Thyroid gland (tissue), 4 donors: ENCODE measurements around the gene TTC34. TPM values are rescaled to one million over a fixed set of nuclear protein-coding genes. Genes with fewer than 3 reads are reported as not detected.

Experiments used
- DNase-seq, 2 donors: peaks; one replicate each; pipeline ENCODE4 v3.0.0-alpha.2; 2019
- H3K27ac ChIP-seq, 3 donors: fragments of 200-600 bp; sonication (generic); 1 replicate in 2 of 3; 2 replicates in 1 of 3; pipeline ENCODE4 v1.5.1; 2016 to 2019; ENCODE audit warnings: mild to moderate bottlenecking in 1 of 3, moderate library complexity in 1 of 3
- H3K27me3 ChIP-seq: fragments of 200-600 bp; sonication (generic); one replicate; pipeline ENCODE4 v1.5.1; 2019
- H3K36me3 ChIP-seq, 2 donors: fragments of 200-600 bp; sonication (generic); one replicate each; pipeline ENCODE4 v1.5.1; 2016 to 2019
- H3K4me1 ChIP-seq, 2 donors: fragments of 200-600 bp; sonication (generic); one replicate each; pipeline ENCODE4 v1.5.1; 2017 to 2019
- H3K4me3 ChIP-seq, 3 donors: fragments of 200-600 bp; sonication (generic); replicated peaks in 1 of 3; 1 replicate in 2 of 3; 2 replicates in 1 of 3; pipeline ENCODE4 v1.5.1; 2016; ENCODE audit warnings: mild to moderate bottlenecking in 1 of 3
- H3K9me3 ChIP-seq: fragments of 200-600 bp; sonication (generic); one replicate; pipeline ENCODE4 v1.5.1; 2017
- POLR2A ChIP-seq, 2 donors: fragments of 450-650 bp; IDR thresholded peaks; one replicate each; pipeline ENCODE4 v1.6.1; 2017; ENCODE audit warnings: antibody characterized with exemption in 2 of 2, mild to moderate bottlenecking in 2 of 2, moderate library complexity in 1 of 2
- WGBS, 2 donors: methylation state at CpG; one replicate each; pipeline ENCODE4 v1.1.5; 2017; 5-methylcytosine and 5-hydroxymethylcytosine counted together
- intact Hi-C: fragments of 100-400 bp; cut with DNase I; formaldehyde crosslinking; loops from one replicate; pipeline ENCODE4 v1.15.1; 2023
- total RNA-seq, 4 donors: library from RNA; depleted of rRNA; stranded (reverse); fragments of >200 nt; gene quantifications; one replicate each; pipeline ENCODE4 v1.2.3, GENCODE V29; 2016
- TF ChIP-seq, protein P1 (sequence below), 6 experiments: fragments of 200-600 bp in 3 of 6; fragments of 450-650 bp in 3 of 6; sonication (generic) in 3 of 6; IDR thresholded peaks; one replicate each; pipeline ENCODE4 v1.5.1; 2016 to 2019; ENCODE audit warnings: antibody characterized with exemption in 6 of 6, mild to moderate bottlenecking in 2 of 6, inconsistent platforms in 1 of 6, moderate library complexity in 1 of 6

The TTC34 gene, protein sequence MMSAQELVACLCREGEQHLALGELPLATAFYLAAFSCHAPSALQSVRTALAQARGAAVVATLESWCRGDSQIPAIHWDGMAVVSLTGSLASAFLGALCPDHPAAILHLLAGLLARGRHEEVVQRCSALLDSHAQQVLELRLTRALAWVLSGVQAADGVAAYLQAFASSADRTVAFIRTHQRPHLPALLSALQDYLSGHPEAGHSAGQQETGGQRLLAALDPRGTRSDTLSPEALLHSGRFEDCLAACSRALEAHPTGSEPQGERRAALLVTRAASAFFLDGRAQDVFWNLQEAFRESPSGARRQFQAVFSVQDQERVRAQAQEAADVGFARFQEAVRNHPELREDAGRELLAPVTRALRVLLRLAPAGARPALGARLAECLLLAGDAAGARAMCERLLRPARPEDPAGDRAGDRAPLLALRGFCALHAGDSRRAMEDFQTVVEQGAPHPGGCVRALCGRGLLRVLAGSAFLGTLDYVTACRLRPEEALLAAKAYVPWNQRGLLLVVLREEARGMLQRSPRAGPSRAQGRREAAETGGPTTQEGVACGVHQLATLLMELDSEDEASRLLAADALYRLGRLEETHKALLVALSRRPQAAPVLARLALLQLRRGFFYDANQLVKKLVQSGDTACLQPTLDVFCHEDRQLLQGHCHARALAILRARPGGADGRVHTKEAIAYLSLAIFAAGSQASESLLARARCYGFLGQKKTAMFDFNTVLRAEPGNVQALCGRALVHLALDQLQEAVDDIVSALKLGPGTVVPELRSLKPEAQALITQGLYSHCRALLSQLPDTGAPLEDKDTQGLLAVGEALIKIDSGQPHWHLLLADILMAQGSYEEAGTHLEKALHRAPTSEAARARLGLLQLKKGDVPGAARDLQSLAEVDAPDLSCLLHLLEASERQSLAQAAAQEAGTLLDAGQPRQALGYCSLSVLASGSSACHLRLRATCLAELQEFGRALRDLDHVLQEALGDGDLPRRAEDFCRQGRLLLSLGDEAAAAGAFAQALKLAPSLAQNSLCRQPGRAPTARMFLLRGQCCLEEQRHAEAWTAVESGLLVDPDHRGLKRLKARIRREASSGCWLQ
- total RNA-seq = 1 to 10 TPM in 3 of 4 donors, under 1 TPM in 1; 0.81 to 2.2 (median 1.9) TPM

DNA sequence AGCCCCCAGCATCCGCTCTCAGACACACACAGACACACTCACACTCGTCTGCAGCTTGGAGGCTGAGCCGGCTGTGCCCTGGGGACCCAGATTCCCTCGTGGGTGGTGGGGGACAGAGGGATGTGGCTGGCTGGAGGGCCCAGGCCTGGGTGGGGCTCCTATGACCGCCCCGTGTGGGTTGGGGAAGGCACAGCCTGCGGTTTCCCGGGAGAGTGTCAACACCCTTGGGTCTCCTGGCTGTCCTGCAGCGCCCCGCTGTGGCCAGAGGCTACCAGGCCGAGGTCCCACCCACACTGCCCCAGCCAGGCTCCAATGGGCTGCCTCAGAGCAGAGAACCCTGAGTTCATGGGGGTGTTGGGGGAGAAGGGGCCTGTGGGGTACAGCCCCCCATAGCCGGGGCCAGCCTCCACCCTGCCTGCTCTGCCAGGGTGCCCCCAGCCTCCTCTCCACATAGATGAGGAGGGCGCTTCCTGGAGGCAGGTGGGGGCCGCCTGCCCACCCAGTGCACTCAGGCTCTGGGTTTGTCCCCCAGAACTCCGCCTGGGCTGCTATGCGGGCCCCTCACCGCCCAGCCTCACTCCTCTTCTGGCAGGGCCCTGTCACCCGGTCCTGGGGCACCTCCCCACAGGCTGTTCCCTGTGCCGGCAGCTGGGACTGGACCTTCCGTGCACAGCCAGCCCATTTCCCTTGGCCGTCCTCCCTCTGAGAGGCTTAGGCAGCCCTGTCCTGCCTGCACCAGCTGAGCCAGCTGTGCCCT is at the start of gene TTC34:
TTC34 (minus strand) TSS at position 159 of the 757 bp plus-strand sequence. CDS start 866 bp downstream, outside the sequence.
- Histone ChIP-seq H3K4me3 (no peak within 1 kb of the TSS), H3K27me3 (no peaks in the 10 kb centered on the region), H3K36me3 (no peaks in the 10 kb centered on the region), H3K27ac (no peak within 1 kb of the TSS), H3K9me3 (no peaks in the 10 kb centered on the region), H3K4me1 (peaks cover 13 to 22% of the 10 kb centered on the region in 2 donors)
- 55 to 59% methylated on average over 15 to 18 of the region's 21 CpGs for WGBS, 2 donors
- no peak for DNase-seq
- intact Hi-C loops = no loop called here
- TF ChIP-seq, protein P1, sequence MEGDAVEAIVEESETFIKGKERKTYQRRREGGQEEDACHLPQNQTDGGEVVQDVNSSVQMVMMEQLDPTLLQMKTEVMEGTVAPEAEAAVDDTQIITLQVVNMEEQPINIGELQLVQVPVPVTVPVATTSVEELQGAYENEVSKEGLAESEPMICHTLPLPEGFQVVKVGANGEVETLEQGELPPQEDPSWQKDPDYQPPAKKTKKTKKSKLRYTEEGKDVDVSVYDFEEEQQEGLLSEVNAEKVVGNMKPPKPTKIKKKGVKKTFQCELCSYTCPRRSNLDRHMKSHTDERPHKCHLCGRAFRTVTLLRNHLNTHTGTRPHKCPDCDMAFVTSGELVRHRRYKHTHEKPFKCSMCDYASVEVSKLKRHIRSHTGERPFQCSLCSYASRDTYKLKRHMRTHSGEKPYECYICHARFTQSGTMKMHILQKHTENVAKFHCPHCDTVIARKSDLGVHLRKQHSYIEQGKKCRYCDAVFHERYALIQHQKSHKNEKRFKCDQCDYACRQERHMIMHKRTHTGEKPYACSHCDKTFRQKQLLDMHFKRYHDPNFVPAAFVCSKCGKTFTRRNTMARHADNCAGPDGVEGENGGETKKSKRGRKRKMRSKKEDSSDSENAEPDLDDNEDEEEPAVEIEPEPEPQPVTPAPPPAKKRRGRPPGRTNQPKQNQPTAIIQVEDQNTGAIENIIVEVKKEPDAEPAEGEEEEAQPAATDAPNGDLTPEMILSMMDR (IDR thresholded peaks at IDR 0.05) = peak in 1 of 6 experiments; percentile 21
- no peak for TF ChIP-seq POLR2A (IDR thresholded peaks at IDR 0.05)

DNA sequence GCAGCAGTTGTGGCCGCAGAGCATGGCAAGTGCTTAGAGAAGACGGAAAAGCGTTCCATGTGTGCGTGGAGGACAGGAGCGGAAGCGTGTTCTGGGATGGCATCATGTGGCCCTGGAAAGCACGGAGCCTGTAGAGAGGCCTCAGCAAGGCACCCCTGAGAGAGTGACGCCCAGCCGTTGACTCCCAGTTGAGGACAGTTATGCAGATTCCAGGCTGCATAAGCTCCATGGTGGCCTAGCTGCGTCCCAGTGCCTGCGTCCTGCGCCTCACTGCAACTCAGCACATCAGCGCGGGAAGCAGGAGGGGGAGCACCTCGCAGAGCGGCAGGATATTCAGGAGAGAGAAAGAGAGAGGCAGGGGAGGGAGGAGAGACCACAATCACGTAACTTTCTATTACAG is 49.0 kb upstream of the TTC34 start:
- H3K27me3 ChIP-seq = no peaks in the 10 kb centered on the region

DNA sequence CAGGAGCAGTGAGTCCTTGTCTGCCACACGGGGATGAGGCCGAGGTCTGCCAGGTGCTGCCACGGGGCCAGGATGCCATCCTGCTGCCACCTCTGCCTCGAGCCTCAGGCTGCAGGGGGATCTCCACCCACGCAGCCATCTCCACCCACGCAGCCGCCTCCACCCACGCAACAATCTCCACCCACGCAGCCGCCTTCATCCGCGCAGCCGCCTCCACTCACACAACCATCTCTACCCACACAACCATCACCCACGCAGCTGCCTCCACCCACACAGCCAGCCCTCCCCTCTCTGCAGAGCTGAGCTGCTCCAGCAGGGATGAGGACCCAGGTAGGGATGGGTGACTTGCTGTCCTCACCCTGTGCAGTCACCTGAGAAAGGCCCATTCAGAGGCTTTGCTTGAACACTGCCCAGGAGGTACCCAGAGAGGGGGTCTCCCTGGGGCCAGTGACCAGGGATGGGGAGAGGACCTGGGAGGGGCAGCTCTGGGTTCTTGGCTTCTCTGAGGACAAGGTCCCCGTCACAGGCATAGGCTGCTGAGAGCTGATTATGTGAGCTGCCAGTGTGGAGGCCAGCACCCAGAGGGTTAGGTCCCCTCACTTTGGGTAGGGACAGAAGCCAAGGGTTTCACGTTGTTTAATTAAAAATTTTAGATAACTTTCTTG is 46.6 kb upstream of the TTC34 start:
- intact Hi-C loops = no loop called here
- WGBS, 2 donors = 76 to 87% methylated on average over 16 of the region's 16 CpGs
- Histone ChIP-seq H3K27ac (no peak overlapping the region), H3K27me3 (no peaks in the 10 kb centered on the region), H3K36me3 (no peaks in the 10 kb centered on the region), H3K4me1 (no peaks in the 10 kb centered on the region), H3K4me3 (no peak overlapping the region), H3K9me3 (no peaks in the 10 kb centered on the region)
- TF ChIP-seq, protein P1 (IDR thresholded peaks at IDR 0.05) = no peak
- TF ChIP-seq POLR2A (IDR thresholded peaks at IDR 0.05) = no peak
- DNase-seq = no peak

More for the DNA sequence above, 49.0 kb upstream of the TTC34 start:
- H3K27ac ChIP-seq = no peak overlapping the region
- no peaks in the 10 kb centered on the region for H3K9me3 ChIP-seq
- intact Hi-C loops = no loop called here
- WGBS, 2 donors = 67% methylated on average over 17 of the region's 17 CpGs
- no peak overlapping the region for H3K4me3 ChIP-seq
- DNase-seq = no peak
- TF ChIP-seq, protein P1 (IDR thresholded peaks at IDR 0.05) = no peak
- TF ChIP-seq POLR2A (IDR thresholded peaks at IDR 0.05) = no peak
- H3K36me3 ChIP-seq = no peaks in the 10 kb centered on the region
- H3K4me1 ChIP-seq = no peaks in the 10 kb centered on the region

DNA sequence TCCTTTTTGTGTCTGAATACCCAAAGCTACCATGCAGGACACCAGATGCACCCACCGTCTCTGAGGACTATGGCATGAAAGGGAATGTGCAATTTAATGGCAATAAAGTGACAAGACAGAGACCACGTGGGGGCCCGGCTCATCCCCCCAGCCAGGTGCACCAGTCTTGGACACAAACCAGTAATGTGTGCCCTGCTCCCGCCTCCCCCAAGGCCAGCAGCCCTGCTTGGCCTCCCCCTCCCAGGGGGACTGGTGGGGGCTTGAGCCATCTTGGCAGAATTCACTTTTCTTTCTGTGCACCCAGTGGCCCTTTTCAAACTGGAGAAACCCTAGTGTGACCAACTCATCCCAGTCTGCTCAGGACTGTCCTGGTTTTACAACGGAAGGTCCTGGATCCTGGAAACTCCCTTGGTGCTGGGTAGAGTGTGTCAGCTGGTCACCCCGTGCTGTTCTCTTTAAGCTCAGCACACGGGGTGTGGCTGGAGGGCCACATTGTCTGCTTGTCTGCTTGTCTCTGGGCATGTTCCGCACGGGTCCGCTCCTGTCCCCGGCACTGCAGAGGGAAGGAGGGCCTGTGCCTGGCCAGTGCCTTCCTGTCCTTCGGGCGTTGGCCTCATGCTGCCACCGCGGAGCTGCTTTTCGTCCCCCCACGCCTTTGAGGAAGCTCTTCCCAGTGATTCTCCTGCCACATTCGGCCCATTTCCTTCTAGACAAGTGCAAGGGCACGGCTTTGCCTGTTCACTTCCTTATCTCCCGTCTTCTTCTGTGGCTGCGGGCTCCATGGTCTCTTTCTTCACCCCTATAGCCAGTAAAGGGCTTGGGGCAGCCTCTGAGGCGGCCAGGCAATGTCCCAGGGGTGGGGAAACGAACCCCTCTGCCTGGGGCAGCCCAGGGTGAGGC is 45.8 kb upstream of the TTC34 start:
- no peaks in the 10 kb centered on the region for H3K36me3 ChIP-seq
- no peaks in the 10 kb centered on the region for H3K4me1 ChIP-seq
- WGBS, 2 donors = 78 to 84% methylated on average over 20 to 22 of the region's 23 CpGs
- intact Hi-C loops = no loop called here
- no peaks in the 10 kb centered on the region for H3K9me3 ChIP-seq
- DNase-seq = no peak
- TF ChIP-seq, protein P1 (IDR thresholded peaks at IDR 0.05) = no peak
- TF ChIP-seq POLR2A (IDR thresholded peaks at IDR 0.05) = no peak
- H3K4me3 ChIP-seq = no peak overlapping the region
- H3K27me3 ChIP-seq = no peaks in the 10 kb centered on the region
- no peak overlapping the region for H3K27ac ChIP-seq
